ENCODE data around the gene PPP1R9A. TPM values are rescaled to one million over a fixed set of nuclear protein-coding genes. Genes with fewer than 3 reads are reported as not detected.

Gene PPP1R9A
- total RNA-seq, result 108 TPM

DNA sequence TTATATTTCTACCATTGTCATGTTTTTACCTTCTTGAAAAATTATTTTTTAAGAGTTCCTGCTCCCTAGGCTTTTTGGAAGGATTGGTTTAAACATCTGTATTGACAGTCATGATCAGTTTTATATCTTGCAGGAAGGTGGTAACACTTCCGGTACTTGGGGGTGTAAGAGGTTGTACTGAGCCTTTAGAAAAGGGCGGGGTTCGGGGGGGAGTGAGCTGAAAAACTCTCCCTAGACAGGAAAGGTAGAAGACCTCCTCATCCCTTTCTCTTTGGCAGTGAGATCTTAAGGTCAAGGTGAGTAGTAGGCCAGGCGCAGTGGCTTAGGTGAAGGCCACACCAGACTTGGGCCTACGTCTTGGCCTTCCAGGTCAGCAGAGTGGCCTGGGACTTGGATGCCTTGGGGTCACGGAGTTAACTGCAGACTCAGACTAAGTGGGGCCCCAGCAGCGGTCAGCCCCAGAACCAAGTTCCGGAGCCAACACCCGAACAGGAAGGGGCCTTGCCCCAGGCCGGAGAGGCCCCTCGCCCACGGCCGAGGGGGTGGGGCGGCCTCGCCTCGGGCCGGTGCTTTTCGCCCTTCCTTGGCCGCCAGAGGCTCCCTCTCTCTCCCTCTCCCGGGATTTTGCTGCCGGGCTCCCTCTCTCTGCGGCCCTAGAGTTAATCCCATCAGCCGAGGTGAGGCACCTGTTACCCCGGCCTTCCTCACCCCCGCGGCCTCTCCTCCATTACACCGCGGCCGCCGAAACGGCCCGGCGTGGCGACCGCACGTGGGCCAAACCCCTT, at the start of gene PPP1R9A:
Gene PPP1R9A, plus strand, starts transcription at position 569 of the 785 bp plus-strand sequence. CDS start 2,520 bp downstream, outside the sequence.

DNA sequence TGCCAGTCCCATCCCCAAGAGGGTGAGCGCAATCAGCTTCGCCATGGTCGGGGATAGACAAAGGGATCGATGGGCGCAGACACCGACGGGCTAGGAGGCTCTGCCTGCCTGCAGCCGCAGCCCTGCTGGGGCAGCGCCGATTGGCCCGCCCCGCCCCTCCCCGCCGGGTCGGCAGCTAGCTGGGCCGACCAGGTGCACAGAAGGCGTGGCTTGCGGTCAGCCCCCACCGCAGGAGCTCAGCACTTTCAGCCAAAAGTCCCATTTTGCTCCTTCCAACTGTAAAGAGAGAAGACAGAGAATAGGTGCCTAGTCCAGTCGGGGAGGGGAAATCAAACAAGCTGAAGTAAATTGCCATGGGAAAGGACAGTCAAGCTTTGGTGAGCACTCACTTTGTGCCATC, 417.0 kb downstream of the PPP1R9A start, which contains the start of gene PON1:
Gene PON1, minus strand, starts transcription at position 102 of the 400 bp plus-strand sequence. Its CDS starts 57 bp downstream, at position 45.

Small RNA genes lying within 50 kb of the gene (small RNA-seq; reads per million reads assigned to genes)
- gene AC002429.1 (not detected), gene HINT1P2 (not detected), gene RNU4-16P (not detected)
